Transverse colon (tissue), 4 donors: ENCODE measurements around the gene KCNT1.

Experiments used
- CTCF ChIP-seq, 5 experiments: fragments of 200-600 bp in 3 of 5; fragments of 450-650 bp in 2 of 5; sonication (generic) in 3 of 5; IDR thresholded peaks; 1 replicate in 2 of 5; 2 replicates in 3 of 5; pipeline ENCODE4 v1.5.1; 2016 to 2017; ENCODE audit warnings: antibody characterized with exemption in 5 of 5, inconsistent platforms in 3 of 5, mild to moderate bottlenecking in 2 of 5, moderate library complexity in 1 of 5
- POLR2AphosphoS5 ChIP-seq, 3 donors: sonication (generic); formaldehyde crosslinking; IDR thresholded peaks; one replicate each; pipeline ENCODE4 v1.6.1; 2016; ENCODE audit warnings: antibody characterized with exemption in 3 of 3

- TF ChIP-seq CTCF (IDR thresholded peaks at IDR 0.05) (no peak), POLR2AphosphoS5 (IDR thresholded peaks at IDR 0.05) (no peak)
Measured at GRCh38 chr9:135693265-135693664, 8.7 kb upstream of the KCNT1 start.
